HG03342 (cell line): Measurements from ENCODE around the gene IFNK.
"Not testable (repeated sequence)": the region's sequence is repeated elsewhere in the genome, so short reads cannot be mapped to it uniquely, and the experiment has no call there.

Experiments used
- ATAC-seq: cut with Tn5 transposase; IDR thresholded peaks from one replicate; pipeline ENCODE4 v1.9.1; 2021; ENCODE audit warnings: mild to moderate bottlenecking, moderate library complexity; ENCODE audit not compliant: unreplicated experiment

The IFNK gene, protein sequence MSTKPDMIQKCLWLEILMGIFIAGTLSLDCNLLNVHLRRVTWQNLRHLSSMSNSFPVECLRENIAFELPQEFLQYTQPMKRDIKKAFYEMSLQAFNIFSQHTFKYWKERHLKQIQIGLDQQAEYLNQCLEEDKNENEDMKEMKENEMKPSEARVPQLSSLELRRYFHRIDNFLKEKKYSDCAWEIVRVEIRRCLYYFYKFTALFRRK

DNA sequence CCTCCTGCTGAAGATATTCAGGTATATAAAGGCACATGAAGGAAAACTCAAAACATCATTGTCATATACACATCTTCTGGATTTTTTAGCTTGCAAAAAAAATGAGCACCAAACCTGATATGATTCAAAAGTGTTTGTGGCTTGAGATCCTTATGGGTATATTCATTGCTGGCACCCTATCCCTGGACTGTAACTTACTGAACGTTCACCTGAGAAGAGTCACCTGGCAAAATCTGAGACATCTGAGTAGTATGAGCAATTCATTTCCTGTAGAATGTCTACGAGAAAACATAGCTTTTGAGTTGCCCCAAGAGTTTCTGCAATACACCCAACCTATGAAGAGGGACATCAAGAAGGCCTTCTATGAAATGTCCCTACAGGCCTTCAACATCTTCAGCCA lies at the start of gene IFNK:
TSS of gene IFNK (plus strand) at position 55 of the 400 bp plus-strand sequence. CDS start at position 102, 47 bp downstream.
- ATAC-seq, result no peak

DNA sequence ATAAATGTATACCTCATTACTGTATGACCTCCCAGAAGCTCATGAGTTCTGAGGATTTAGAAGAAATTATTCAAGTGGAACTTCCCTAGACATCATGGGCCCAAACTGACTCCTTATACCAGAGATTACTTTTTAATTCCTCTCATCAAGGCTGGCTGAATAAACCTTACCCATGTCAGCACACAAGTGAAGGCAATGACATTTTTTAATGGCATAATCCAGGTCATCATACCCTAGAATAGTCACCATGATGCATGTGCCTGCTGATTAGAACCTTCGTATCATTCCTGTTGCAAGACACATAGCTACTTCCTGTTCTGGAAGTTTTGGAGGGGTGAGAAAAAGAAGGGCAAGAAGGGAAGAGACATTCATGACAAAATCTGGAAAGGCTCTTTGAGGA lies 49.8 kb upstream of the IFNK start:
- no peak for ATAC-seq

DNA sequence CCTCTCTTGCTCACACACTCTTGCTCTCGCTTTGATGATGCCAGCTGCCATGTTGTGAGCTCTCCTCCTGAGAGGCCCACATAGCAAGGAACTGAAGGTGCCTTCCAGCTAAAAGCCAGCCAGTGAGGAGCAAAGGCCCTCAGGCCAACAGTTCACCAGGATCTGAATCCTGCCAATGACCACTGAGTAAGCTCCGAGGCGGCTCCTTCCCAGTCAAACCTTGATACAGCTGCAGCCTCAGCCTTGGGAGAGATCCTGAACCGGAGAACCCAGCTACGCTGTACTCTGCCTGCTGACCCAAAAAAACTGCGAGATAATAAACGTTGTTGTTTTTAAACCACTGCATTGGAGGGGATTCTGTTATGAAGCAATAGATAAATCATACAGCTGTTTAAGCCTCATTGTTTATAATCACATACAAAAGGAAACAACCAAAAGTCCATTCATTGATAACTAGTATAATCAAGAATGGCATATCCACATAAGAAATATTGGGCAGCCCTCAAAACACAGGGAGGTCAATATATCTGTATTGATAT lies 49.0 kb upstream of the IFNK start:
- ATAC-seq, result no peak

DNA sequence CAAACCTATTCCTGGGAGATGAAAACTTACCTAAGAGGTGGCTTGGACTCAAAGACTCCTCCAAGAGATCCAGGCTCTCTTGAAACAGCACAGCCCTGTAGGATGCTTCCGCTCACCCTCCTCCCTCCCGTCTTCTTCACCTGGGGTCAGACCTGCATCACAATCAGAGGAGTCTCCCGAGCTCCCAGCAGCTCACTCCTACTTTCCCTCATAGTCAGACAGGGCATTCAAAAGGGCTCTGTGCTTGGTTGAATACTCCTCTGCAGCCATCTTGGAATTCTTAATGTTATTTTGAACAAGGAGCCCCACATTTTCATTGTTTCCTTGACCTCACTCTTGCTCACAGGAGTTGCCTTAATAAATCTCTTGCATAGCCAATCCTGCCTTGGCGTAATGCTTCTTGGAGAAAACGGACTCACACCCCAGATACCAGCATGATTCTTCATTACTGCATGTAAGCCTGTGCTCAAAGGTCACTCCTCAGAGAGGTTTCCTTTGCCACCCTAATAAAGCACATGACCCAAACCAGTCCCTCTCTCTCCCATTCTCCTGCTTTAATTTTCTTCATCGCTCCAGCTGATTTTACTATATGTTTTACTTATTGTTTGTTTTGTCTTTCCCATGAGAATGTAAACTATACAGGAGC lies 47.1 kb upstream of the IFNK start:
- ATAC-seq, result no peak

DNA sequence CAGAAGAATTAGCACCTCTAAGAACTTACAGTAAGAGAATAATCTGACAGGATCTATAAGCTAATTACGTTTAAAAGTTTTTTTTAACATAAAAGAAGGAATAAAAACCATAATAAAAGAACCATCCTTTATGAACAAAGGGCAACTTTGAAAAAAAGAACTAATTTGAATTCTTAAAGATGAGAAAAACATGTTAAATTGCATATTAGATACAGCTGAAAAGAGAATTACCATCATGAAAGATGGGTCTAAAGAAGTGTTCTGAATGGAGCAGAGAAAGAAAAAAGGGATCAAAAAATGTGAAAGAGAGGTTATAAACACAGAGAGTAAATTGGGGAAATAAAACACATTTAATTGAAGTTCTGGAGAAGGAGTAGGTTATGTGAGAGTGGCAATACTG lies 45.8 kb upstream of the IFNK start:
- ATAC-seq, result no peak

- ATAC-seq, result no peak
Measured at GRCh38 chr9:27482709-27483108, 41.4 kb upstream of the IFNK start.

- no peak for ATAC-seq
Measured at GRCh38 chr9:27483576-27483975, 40.5 kb upstream of the IFNK start.

DNA sequence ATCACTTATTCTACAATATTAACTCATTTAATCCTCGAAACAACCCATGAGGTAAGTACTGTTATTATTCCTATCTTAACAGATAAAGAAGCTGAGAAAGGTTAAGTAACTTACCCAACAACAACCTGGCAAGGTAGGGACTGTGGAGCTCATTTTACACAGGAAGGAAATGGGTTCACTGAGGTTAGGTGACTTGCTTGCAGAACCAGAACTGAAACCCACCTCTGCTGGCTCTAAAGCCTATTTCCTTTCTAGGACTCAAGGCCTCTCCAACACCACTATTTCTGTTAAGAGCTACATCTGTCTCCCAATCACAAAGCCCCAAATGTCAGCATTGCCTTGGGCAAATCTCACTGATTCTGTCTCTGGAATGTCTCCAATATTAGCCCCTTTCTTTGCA lies 38.9 kb upstream of the IFNK start:
- peak; percentile 81 for ATAC-seq

DNA sequence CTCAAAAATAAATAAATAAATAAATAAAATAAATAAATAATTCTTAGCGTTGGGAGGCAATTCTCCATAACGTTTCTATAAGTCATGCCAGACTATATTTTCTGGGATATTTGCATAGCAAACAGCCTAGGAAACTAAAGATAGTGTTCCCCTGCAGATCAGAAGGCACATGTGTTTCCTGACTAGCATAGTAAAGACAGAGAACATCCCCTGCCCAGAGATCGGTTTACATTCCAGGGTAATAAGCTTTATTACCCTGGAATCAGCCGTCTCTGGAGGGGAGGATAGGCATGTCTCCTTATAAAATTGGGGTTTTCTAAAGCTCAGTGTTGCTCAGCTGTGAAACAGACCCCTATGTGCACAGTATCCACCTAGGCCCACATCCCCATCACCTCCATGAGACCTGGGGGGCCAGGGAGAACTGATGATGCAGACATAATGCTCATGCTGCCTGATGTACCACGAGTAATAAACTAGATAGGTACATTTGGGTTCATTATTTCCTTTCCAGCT lies 36.9 kb upstream of the IFNK start:
- no peak for ATAC-seq

- ATAC-seq, result no peak
Measured at GRCh38 chr9:27487927-27488326, 36.2 kb upstream of the IFNK start.

DNA sequence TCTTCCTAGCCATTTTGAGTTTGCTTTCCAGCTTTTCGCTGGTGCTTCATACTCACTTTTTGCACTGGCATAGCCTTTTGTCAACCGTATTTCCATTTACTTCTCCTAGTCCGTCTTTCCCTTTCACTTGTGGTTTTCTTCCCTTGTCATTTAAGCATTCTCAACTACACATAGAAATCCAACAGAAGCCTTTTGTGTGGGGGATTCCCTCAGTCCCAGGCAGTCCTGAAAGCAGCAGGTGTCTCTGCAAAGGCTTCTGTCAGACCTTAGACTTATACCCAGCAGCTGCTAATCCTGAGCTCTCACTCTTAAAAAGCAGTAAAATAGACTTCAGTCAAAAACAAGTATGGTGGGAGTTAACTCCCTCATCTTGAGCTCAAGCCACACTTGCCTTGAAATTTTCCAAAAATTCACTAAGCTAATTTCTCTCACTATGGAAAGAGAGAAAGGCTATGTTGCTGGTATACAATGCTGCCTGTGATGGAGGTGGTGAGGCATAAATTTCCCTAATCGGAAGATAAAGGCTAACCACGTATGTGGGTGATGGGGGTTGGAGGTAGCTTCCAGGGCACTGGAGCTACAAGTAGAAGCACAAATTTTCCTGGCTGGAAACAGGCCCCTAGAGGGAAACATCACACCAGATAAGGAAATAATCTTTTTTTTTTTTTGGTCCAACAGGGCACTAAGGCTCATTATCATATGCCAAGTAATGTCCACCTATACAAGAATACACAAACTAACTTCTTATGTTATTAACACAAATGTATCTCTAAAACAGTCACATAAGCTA lies 34.8 kb upstream of the IFNK start:
- ATAC-seq, result peak; percentile 75

DNA sequence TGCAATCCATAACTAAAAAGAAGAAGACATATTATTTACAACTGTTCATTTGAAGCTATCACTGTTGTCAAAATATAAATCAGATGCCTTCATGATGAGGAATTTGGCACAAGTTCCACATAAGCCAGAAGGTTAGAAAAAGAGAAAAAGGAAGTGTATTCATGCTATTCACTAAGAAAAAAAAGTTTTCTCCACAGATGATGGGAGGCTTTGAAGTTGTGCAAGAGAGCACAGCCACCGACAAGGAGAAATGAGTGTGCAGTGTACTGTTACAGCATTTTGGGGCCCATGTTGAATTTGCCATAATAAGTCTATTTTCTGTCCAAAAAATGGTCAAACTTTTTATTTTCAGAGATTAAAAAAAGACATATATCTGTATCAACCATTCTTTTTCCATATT lies 32.9 kb upstream of the IFNK start:
- peak; percentile 39 for ATAC-seq

- ATAC-seq, result no peak
Measured at GRCh38 chr9:27495480-27496134, 28.5 kb upstream of the IFNK start.

DNA sequence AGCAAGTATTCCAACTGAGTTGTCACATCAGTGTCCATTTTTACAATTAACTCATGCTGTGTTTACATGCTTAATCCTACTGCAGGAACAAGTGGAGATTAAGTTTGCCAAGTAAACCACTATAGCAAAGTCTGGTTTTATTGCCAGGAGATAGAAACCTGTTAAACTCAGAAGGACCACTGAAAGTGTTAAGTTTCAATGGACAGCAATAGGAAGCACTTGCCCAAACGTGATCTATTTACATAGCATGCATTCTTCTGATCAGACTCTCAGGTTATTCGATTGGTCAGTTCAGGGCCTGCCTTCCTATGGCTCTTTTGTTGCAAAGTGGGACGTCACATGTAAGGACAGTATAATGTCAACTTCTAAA lies 28.0 kb upstream of the IFNK start:
- no peak for ATAC-seq

- no peak for ATAC-seq
Measured at GRCh38 chr9:27497883-27498417, 26.1 kb upstream of the IFNK start.

- ATAC-seq, result no peak
Measured at GRCh38 chr9:27499451-27499850, 24.6 kb upstream of the IFNK start.

DNA sequence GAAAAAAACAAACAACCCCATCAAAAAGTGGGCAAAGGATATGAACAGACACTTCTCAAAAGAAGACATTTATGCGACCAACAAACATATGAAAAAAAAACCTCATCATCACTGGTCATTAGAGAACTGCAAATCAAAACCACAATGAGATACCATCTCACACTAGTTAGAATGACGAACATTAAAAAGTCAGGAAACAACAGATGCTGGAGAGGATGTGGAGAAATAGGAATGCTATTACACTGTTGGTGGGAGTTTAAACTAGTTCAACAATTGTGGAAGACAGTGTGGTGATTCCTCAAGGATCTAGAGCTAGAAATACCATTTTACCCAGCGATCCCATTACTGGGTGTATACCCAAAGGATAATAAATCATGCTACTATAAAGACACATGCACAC lies 23.2 kb upstream of the IFNK start:
- not testable (repeated sequence) for ATAC-seq

DNA sequence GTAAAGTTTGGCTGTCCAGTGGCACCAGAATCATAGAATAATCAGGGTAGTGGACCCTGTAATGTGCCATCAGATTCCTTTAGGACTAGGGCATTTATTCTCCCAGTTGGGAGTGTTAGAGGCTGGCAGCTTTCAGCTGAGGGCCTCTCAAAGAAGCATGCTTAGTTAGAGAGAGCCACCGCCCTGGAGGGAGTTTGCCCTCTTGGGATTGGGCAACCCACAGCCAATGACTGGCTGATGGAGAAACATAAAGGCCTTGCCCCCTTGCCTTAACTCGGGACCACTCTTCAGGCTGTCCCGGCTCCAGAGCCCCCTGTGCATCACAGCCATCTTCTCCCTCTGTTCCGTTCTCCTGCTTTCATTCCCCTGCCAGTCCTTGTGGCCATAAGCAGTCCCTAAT lies 20.5 kb upstream of the IFNK start:
- no peak for ATAC-seq

GRCh38 chr9:27504259-27504658 lies 19.8 kb upstream of the IFNK start:
- ATAC-seq, result no peak

- no peak for ATAC-seq
Measured at GRCh38 chr9:27505744-27506161, 18.3 kb upstream of the IFNK start.

- ATAC-seq, result no peak
Measured at GRCh38 chr9:27506981-27507380, 17.1 kb upstream of the IFNK start.
